HG03025 (cell line): ENCODE data around the gene GIPR.
"Not testable (repeated sequence)": the region's sequence is repeated elsewhere in the genome, so short reads cannot be mapped to it uniquely, and the experiment has no call there.

ENCODE experiments used
- ATAC-seq: cut with Tn5 transposase; IDR thresholded peaks from one replicate; pipeline ENCODE4 v1.9.1; 2021; ENCODE audit warnings: mild to moderate bottlenecking, moderate library complexity; ENCODE audit not compliant: unreplicated experiment, low FRiP score

The GIPR gene

GRCh38 chr19:45687599-45687998 is 19.6 kb downstream of the GIPR start:
- ATAC-seq = no peak

- peak; percentile 52 for ATAC-seq
Observed at GRCh38 chr19:45691516-45692186, 23.6 kb downstream of the GIPR start, which contains the start of gene SNRPD2. TSS of gene SNRPD2 (minus strand) at chr19:45691953. CDS start at chr19:45691888, 65 bp downstream.

DNA sequence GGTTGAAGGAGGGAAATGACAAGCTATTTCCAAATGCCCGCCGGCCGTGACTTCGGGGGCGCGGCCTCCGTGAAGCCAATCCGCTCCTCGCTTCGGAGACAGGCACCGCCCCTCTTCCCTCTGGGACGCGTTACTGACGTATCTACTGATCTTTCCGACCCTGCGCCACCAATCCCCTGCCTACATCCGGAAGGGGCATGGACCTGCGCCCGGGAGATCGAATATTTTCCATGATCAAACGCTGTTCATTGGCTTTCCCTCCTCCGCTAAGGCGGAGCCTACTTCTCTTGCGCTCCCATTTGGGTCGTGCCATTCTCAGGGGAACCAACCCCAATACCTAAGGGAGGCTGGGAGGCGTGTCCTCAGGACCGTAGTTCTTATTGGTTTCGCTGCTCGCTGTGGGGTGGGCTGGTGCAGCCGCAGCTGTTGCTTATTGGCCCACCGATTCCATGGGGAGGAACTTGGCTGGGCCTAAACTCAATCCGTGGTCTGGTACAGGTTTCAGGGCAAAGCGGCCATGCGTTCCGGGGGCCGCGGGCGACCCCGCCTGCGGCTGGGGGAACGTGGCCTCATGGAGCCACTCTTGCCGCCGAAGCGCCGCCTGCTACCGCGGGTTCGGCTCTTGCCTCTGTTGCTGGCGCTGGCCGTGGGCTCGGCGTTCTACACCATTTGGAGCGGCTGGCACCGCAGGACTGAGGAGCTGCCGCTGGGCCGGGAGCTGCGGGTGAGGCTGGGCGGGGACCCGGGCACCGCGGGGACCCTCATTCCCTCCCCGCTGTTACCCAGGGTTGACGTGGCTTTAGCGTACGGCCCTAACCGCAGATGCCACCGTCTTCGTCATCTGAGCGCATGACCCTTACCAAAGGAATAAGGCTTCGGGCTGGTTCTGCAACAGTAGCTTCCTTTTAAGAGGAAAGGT is 24.4 kb downstream of the GIPR start, which contains the start of gene QPCTL:
Gene QPCTL, plus strand, starts transcription at position 480 of the 919 bp plus-strand sequence. Its CDS starts 38 bp downstream, at position 518.
- ATAC-seq = peak; percentile 85

GRCh38 chr19:45693106-45693788 is 25.2 kb downstream of the GIPR start:
- no peak for ATAC-seq

- no peak for ATAC-seq
Observed at GRCh38 chr19:45701676-45702075, 33.7 kb downstream of the GIPR start.

GRCh38 chr19:45705115-45705514 is 37.1 kb downstream of the GIPR start:
- ATAC-seq = no peak

- no peak for ATAC-seq
Observed at GRCh38 chr19:45705710-45706415, 37.8 kb downstream of the GIPR start.

DNA sequence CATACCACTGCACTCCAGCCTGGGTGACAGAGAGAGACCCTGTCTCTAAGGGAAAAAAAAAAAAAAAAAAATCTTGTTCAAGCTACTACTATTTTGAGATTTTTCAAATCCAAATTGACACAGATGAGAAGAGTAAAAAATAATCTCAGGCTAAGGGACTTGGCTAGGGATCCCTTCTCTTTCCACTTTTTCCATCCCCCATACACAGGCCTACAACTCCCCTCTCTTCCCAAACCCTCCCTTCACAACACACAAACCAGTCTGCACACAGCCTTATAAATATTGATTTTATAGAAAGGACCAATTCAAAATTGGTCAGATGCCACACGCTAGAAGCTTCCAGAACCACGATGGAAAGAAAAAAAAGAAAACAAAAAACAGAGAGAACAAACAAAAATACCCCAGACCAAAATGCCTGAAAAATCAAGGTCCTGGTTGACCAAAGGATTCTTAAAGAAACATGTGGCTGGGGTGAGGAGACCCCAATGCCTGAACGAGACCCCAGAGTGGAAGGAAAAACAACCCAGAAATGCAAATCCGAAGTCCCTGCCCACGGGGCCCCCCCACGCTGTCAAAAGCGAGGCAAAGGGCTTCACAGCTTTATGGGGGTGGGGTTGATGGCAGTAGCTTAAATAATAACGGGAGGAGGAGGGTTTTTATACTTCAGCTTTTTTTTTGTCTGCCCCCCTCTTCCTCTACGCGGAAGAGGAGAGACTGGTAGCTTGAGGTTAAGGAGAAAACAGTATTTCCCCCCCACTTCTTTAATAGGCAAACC is 42.5 kb downstream of the GIPR start:
- no peak for ATAC-seq

DNA sequence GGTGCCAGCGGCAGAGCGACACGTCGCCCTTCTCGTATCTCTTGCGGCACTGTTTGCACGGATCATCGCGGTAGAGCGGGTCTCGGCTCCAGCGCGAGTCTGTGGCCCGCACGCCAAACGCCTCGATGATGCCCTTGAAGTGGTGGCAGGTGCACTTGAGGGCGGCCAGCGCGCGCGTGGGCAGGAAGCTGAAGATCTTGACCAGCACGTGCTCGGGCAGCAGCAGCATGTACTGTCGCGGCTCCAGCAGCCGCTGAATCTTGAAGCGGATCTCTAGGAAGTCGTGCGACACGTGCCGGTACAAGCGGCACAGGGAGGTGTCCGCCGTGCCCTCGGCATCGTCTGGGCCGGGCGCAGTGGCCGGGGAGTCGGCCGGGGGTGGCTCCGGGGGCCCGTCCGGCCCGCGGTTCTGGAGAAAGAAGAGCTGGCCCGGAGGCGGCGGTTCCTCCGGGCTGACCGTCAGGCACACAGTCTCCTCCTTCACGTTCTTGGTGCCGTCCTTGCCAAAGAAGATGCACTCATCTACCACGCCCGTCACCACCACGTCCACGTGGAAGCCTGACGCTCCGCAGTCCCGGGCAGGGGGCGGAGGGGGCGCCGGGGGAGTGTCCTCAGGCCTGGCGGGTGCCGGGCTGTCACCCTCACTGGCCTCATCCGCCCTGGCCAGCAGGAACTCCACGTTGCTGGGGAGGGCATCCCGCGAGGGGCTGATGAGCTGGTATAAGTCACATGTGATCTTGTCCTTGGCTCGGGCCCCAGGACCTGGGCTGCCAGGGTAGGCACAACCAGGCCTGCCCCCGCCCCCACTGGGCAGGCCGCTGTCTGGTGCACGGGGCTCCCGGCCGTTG is 44.1 kb downstream of the GIPR start:
- ATAC-seq = no peak

DNA sequence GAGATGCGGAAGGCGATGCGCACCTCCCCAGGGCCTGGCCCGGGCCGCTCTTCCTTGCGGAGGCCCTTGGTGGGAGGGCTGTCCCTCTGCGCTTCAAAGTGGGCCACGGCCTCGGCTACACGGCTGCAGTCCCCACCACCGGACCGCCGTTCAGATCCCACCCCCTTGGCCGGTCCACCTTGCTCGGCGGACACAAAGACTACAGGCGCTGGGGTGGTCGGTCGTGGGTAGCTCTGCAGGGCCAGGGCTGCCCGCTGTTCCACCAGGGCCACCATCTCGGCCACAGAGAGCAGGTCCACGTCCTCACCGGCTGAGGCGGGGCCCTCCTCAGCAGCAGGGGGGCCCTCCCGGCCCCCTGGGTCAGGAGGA is 44.7 kb downstream of the GIPR start:
- no peak for ATAC-seq

DNA sequence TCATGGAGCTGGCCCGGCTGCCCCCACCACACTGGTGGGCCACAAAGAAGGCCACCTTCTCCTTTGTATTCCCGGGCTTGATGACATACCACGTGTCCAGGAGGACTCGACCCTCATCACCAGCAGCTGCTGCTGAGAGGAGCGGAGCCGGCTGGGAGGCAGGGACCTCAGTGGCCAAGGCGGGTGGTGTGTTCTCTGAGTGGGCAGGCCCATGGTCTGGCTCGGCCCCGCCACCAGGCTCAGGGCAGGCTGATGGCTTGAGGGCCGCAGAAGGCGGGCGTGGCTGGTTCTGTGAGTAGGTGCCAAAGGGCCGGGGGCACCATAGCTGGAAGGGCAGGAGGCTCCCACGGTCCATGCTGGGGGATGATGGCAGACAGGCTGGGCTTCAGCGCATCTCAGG is 45.1 kb downstream of the GIPR start:
- ATAC-seq = no peak

- no peak for ATAC-seq
Observed at GRCh38 chr19:45715139-45715538, 47.1 kb downstream of the GIPR start.

- no peak for ATAC-seq
Observed at GRCh38 chr19:45716359-45717130, 48.5 kb downstream of the GIPR start.

DNA sequence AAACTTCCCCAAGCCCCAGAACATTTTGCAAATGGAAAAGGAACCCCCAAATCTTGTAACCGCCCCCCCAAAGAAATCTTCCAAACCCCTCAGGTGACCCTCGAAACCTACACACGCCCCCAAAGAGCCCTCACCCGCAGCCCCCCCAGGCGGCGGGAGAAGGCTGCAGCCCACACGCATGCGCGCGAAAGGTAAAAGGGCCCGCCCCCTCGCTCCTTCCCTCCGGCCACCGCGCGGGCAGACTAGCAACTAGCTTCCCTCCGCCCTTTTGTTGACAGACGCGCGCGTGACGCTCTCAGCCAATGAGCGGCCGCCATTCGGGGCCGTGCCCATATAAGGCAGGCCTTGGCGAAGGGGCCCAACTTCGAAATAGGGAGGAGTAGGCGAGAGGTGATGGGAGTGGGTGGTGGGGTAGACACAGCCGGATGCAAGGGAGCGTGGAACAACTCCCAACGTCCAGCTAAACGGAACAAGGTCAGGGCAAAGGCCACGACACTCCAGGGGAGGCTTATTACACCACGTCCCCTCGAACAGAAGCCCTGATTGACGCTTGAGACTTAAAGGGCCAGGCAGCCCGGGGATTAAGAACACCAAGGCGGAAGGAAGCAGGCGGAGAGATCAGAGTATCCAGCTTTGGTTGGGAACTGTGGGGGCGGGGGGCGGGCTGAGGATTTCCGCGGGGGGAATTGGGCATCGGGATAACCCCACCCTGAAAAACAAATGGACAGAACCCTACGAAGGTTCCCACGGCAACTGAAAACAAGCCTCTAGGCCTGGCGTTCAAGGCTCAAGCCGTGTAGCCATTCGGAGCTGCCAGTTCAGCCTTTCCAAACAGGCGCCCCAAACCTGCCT is 49.3 kb downstream of the GIPR start:
- peak; percentile 87 for ATAC-seq

DNA sequence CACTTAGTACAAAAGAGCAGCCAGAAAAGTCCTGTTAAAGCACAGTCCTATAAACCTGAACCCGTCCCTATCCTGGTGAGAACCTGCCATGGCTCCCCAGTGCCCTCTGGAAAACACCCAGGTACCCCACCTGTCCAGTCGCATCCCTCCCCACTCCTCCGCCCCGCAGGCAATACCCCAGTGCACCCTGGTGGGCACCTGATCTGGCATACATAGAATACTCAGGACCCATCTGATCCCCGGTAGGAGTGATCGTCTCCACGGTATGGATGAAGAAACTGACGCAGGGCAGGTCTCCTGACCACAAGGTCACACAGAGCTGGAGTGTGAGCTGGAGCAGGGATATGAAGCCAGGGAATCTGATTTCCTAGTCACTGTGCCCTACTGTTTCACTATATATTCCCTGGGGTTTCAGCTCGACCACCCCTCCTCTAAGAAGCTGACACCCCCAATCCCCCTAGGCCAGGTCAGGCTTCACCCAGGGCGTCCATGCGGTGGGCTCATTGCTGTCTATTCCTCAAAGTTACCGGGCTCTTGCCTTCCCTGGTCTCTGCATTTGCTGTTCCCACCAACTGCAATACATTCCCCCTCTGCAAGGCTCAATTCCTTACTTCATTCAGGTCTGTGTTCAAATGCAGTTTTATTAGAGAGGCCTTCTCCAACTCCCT is 50.1 kb downstream of the GIPR start:
- ATAC-seq = no peak

GRCh38 chr19:45720065-45720464 is 52.0 kb downstream of the GIPR start:
- not testable (repeated sequence) for ATAC-seq

DNA sequence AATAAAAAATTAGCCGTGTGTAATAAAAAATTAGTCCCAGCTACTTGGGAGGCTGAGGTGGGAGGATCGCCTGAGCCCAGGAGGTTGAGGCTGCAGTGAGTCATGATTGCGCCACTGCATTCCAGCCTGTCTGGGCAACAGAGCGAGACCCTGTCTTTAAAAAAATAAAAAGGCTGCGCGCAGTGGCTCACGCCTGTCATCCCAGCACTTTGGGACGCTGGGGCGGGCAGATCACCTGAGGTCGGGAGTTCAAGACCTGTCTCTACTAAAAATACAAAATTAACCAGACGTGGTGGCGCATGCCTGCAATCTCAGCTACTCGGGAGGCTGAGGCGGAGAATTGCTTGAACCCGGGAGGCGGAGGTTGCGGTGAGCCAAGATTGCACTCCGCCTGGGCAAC is 60.7 kb downstream of the GIPR start:
- ATAC-seq = not testable (repeated sequence)
